H1 (cell line): Measurements from ENCODE around the gene CIC. TPM values are rescaled to one million over a fixed set of nuclear protein-coding genes. Genes with fewer than 3 reads are reported as not detected.
"Not testable (repeated sequence)": the region's sequence is repeated elsewhere in the genome, so short reads cannot be mapped to it uniquely, and the experiment has no call there.

Experiments
- CTCF ChIA-PET: fragments of 300-600 bp; sonication (Branson Sonifier 250); formaldehyde crosslinking; loops from one replicate; lab custom pipeline; 2021; ENCODE audit not compliant: partially characterized antibody; lab: Charles Lee
- POLR2A ChIA-PET: fragments of 300-600 bp; sonication (Branson Sonifier 250); formaldehyde crosslinking; loops from one replicate; lab custom pipeline; 2021; ENCODE audit warnings: inconsistent platforms; ENCODE audit not compliant: partially characterized antibody; lab: Charles Lee
- DNase-seq, 2 experiments: peaks; one replicate each; pipeline versions ENCODE4 v3.0.0 to v3.0.0-alpha.2; 2010 to 2022; ENCODE audit warnings: low spot score in 2 of 2, low read depth in 1 of 2, mixed read lengths in 1 of 2
- FAIRE-seq: peaks from 2 replicates; lab custom pipeline; 2011; peaks lifted over from hg19 to GRCh38; lab: Jason Lieb, UNC
- H2AFZ ChIP-seq: 2 replicates; pipeline ENCODE4 v1.8.1; 2012; ENCODE audit warnings: low read length, inconsistent platforms
- H2AK5ac ChIP-seq: 2 replicates; pipeline ENCODE4 v1.6.1; 2013; ENCODE audit warnings: low read depth, low read length
- H2BK120ac ChIP-seq: replicated peaks from 2 replicates; pipeline ENCODE3; 2013; ENCODE audit warnings: low read depth, low read length, inconsistent platforms
- H2BK12ac ChIP-seq: 2 replicates; pipeline ENCODE4 v1.6.1; 2013; ENCODE audit warnings: low read depth, low read length
- H2BK15ac ChIP-seq: 2 replicates; pipeline ENCODE4 v1.6.1; 2013; ENCODE audit warnings: low read length
- H2BK20ac ChIP-seq: 2 replicates; pipeline ENCODE4 v1.6.1; 2013; ENCODE audit warnings: low read length
- H2BK5ac ChIP-seq: 2 replicates; pipeline ENCODE4 v1.6.1; 2013; ENCODE audit warnings: low read depth, low read length
- H3K14ac ChIP-seq: 2 replicates; pipeline ENCODE4 v1.6.1; 2013; ENCODE audit warnings: inconsistent platforms; ENCODE audit not compliant: insufficient read length
- H3K18ac ChIP-seq: 2 replicates; pipeline ENCODE4 v1.6.1; 2013; ENCODE audit warnings: low read length; ENCODE audit errors: extremely low read depth
- H3K23ac ChIP-seq: 2 replicates; pipeline ENCODE4 v1.6.1; 2013; ENCODE audit warnings: inconsistent platforms; ENCODE audit not compliant: insufficient read length
- H3K23me2 ChIP-seq: 2 replicates; pipeline ENCODE4 v1.6.1; 2013; ENCODE audit warnings: low read depth, low read length
- H3K27ac ChIP-seq: 2 replicates; pipeline ENCODE4 v1.6.1; 2011; ENCODE audit warnings: low read depth, low read length, inconsistent platforms
- H3K27me3 ChIP-seq, 4 experiments: replicated peaks in 1 of 4; 1 replicate in 1 of 4; 2 replicates in 3 of 4; pipeline versions ENCODE4 v1.6.1 to v1.8.1; 2011 to 2013; ENCODE audit warnings: low read length in 3 of 4, mild to moderate bottlenecking in 3 of 4, inconsistent platforms in 2 of 4, mixed read lengths in 2 of 4, moderate library complexity in 1 of 4; ENCODE audit not compliant: control insufficient read depth in 3 of 4, insufficient read depth in 3 of 4; ENCODE audit errors: extremely low read depth in 1 of 4
- H3K36me3 ChIP-seq, 4 experiments: 2 replicates each; pipeline versions ENCODE4 v1.6.1 to v1.8.1; 2011 to 2013; ENCODE audit warnings: mild to moderate bottlenecking in 4 of 4, low read length in 3 of 4, moderate library complexity in 2 of 4, control low read depth in 1 of 4, inconsistent platforms in 1 of 4; ENCODE audit not compliant: insufficient read depth in 4 of 4, control insufficient read depth in 2 of 4
- H3K4ac ChIP-seq: replicated peaks from 2 replicates; pipeline ENCODE3; 2013; ENCODE audit warnings: low read length, low read depth, mixed read lengths, inconsistent platforms; ENCODE audit not compliant: insufficient read length
- H3K4me1 ChIP-seq, 4 experiments: replicated peaks in 1 of 4; 1 replicate in 1 of 4; 2 replicates in 3 of 4; pipeline versions ENCODE4 v1.6.1 to v1.8.1; 2011 to 2013; ENCODE audit warnings: low read length in 3 of 4, inconsistent platforms in 2 of 4, mixed read lengths in 1 of 4; ENCODE audit not compliant: insufficient read depth in 4 of 4, control insufficient read depth in 3 of 4
- H3K4me2 ChIP-seq, 2 experiments: 2 replicates each; pipeline versions ENCODE4 v1.6.1 to v1.8.1; 2011 to 2013; ENCODE audit warnings: low read depth in 2 of 2, low read length in 2 of 2, control low read depth in 1 of 2, inconsistent platforms in 1 of 2, mild to moderate bottlenecking in 1 of 2; ENCODE audit not compliant: insufficient read depth in 1 of 2
- H3K4me3 ChIP-seq, 4 experiments: fragments of 200-600, 300-600 bp in 1 of 4; sonication (generic), shearing (Covaris generic), sonication (Bioruptor Twin) in 1 of 4; 2 replicates each; pipeline versions ENCODE4 v1.5.1 to v1.8.1; 2011 to 2016; ENCODE audit warnings: low read length in 4 of 4, low read depth in 3 of 4, control low read depth in 2 of 4, inconsistent platforms in 2 of 4, mild to moderate bottlenecking in 2 of 4, mixed read lengths in 1 of 4, moderate library complexity in 1 of 4; ENCODE audit not compliant: insufficient read depth in 2 of 4; ENCODE audit errors: extremely low read depth in 1 of 4
- H3K56ac ChIP-seq: replicated peaks from 2 replicates; pipeline ENCODE3; 2013; ENCODE audit warnings: low read depth, mild to moderate bottlenecking, mixed read lengths, low read length, inconsistent platforms; ENCODE audit not compliant: insufficient read length
- H3K79me1 ChIP-seq: 2 replicates; pipeline ENCODE4 v1.6.1; 2013; ENCODE audit warnings: low read depth, low read length, control low read depth
- H3K79me2 ChIP-seq, 2 experiments: 2 replicates each; pipeline versions ENCODE4 v1.6.1 to v1.8.1; 2012 to 2013; ENCODE audit warnings: low read length in 2 of 2, mild to moderate bottlenecking in 2 of 2, inconsistent platforms in 1 of 2; ENCODE audit not compliant: insufficient read depth in 2 of 2, control insufficient read depth in 1 of 2
- H3K9ac ChIP-seq, 4 experiments: replicated peaks in 1 of 4; 1 replicate in 1 of 4; 2 replicates in 3 of 4; pipeline versions ENCODE4 v1.6.1 to v1.8.1; 2011 to 2013; ENCODE audit warnings: low read depth in 3 of 4, low read length in 3 of 4, control low read depth in 2 of 4, mild to moderate bottlenecking in 2 of 4, moderate library complexity in 2 of 4, inconsistent platforms in 1 of 4; ENCODE audit errors: extremely low read depth in 1 of 4
- H3K9me3 ChIP-seq, 2 experiments: 2 replicates each; pipeline versions ENCODE4 v1.6.1 to v1.8.1; 2012 to 2013; ENCODE audit warnings: mild to moderate bottlenecking in 2 of 2, moderate library complexity in 2 of 2, control low read depth in 1 of 2, inconsistent platforms in 1 of 2, low read depth in 1 of 2, low read length in 1 of 2, mixed read lengths in 1 of 2; ENCODE audit not compliant: insufficient read depth in 2 of 2
- H4K20me1 ChIP-seq, 2 experiments: replicated peaks in 1 of 2; 2 replicates each; pipeline versions ENCODE3 to v1.8.1; 2011 to 2013; ENCODE audit warnings: inconsistent platforms in 2 of 2, low read length in 2 of 2, mild to moderate bottlenecking in 1 of 2; ENCODE audit not compliant: insufficient read depth in 2 of 2, control insufficient read depth in 1 of 2
- H4K5ac ChIP-seq: 2 replicates; pipeline ENCODE4 v1.6.1; 2013; ENCODE audit warnings: low read length, low read depth, mixed read lengths, inconsistent platforms; ENCODE audit not compliant: insufficient read length
- H4K8ac ChIP-seq: 2 replicates; pipeline ENCODE4 v1.8.0; 2013; ENCODE audit warnings: mild to moderate bottlenecking, moderate library complexity, low read length, inconsistent platforms; ENCODE audit not compliant: insufficient read depth; ENCODE audit errors: extremely low read depth
- H4K91ac ChIP-seq: replicated peaks from 2 replicates; pipeline ENCODE3; 2013; ENCODE audit warnings: low read length, mixed read lengths, inconsistent platforms; ENCODE audit not compliant: insufficient read length
- WGBS, 2 experiments: shearing (Covaris generic) in 1 of 2; methylation state at CpG; one replicate each; pipeline versions ENCODE4 v1.1.6 to v1.1.7; 2013 to 2015; ENCODE audit warnings: low lambda C conversion rate in 2 of 2, mixed read lengths in 2 of 2, inconsistent platforms in 1 of 2, low coverage in 1 of 2, missing lambda C conversion rate in 1 of 2; ENCODE audit not compliant: insufficient replicate concordance in 2 of 2, insufficient coverage in 1 of 2, insufficient read length in 1 of 2; ENCODE audit errors: extremely low coverage in 1 of 2, missing lambda C conversion rate in 1 of 2; 5-methylcytosine and 5-hydroxymethylcytosine counted together
- polyA plus RNA-seq, 7 experiments: library from polyadenylated mRNA; depleted of rRNA in 3 of 7; stranded (reverse) in 5 of 7; unstranded in 2 of 7; fragments of >200 nt in 5 of 7; fragments of 200-250 nt in 2 of 7; gene quantifications; 1 replicate in 5 of 7; 2 replicates in 1 of 7; 4 replicates in 1 of 7; pipeline versions ENCODE4 v1.2.1 to v1.2.3, GENCODE V29; 2011 to 2013; ENCODE audit warnings: missing spikeins in 2 of 7, mixed read lengths in 2 of 7
- total RNA-seq: library from RNA; stranded (reverse); fragmentation: NEBNext Ultra II Directional; extraction: Animal tissue kit (Norgen Biotek cat#: 25700); gene quantifications from 2 replicates; pipeline ENCODE4 v1.2.1, GENCODE V29; 2021

Gene CIC
- total and polyA plus RNA-seq, 2 of the 8 experiments (the other 6 are each of a cell fraction or from before 2014, with no cell fraction given): 13.2 to 43.6 TPM

GRCh38 chr19:42339922-42340321 is 70.9 kb downstream of the CIC start:
- ChIA-PET POLR2A (interaction anchor here (0.6 to 0.8 kb wide), 2 partner anchors 130 to 480 kb away, joined by 3 read pairs; partner anchors contain the start of gene RPS19), CTCF (interaction anchor here (0.8 to 1.7 kb wide), 3 partner anchors 9 to 21 kb away, joined by 3 to 5 read pairs (median 4); no protein-coding TSS in a partner anchor)
- not testable (repeated sequence) for H2BK20ac ChIP-seq, H3K18ac ChIP-seq, H3K4ac ChIP-seq, H2AK5ac ChIP-seq, H4K20me1 ChIP-seq, H3K23me2 ChIP-seq, FAIRE-seq, H3K4me1 ChIP-seq, H4K91ac ChIP-seq, H2BK12ac ChIP-seq, H3K79me1 ChIP-seq, H2BK120ac ChIP-seq, H2BK15ac ChIP-seq, H3K4me2 ChIP-seq, H2AFZ ChIP-seq, H3K9ac ChIP-seq, H3K23ac ChIP-seq, H3K4me3 ChIP-seq, H3K14ac ChIP-seq, H2BK5ac ChIP-seq, H4K5ac ChIP-seq, H3K56ac ChIP-seq, H3K9me3 ChIP-seq, H3K27ac ChIP-seq, H4K8ac ChIP-seq, DNase-seq, H3K27me3 ChIP-seq, H3K79me2 ChIP-seq
- WGBS, 2 experiments: 90% methylated on average over 4 of the region's 4 CpGs; no CpG with 5 or more reads in 1 of the 2 experiments
- H3K36me3 ChIP-seq: peaks cover 0 to 11% (median 2%) of the 10 kb centered on the region in 4 experiments; a peak in 1 of 8 replicates
